Astrocyte of the cerebellum (primary cell): ENCODE data around the gene SALL3.
"Not testable (repeated sequence)": the region's sequence is repeated elsewhere in the genome, so short reads cannot be mapped to it uniquely, and the experiment has no call there.

Experiments
- DNase-seq: peaks from one replicate; pipeline ENCODE4 v3.0.0-alpha.2; 2011; ENCODE audit warnings: low read depth
- H3K4me3 ChIP-seq: 2 replicates; pipeline ENCODE4 v1.5.1; 2011; ENCODE audit warnings: mild to moderate bottlenecking, low read depth, low read length, moderate library complexity
- in situ Hi-C: cut with HindIII; loops from 2 replicates; pipeline ENCODE4 v1.10.0; 2017; ENCODE audit warnings: low sequenced_read_pairs
- TF ChIP-seq, protein P1 (sequence below): IDR thresholded peaks from 2 replicates; pipeline ENCODE4 v1.5.1; 2012; ENCODE audit warnings: low read length, low read depth, moderate library complexity, mild to moderate bottlenecking; ENCODE audit errors: missing control alignments

The SALL3 gene

GRCh38 chr18:78962098-78962497, 17.5 kb upstream of the SALL3 start:
- DNase-seq = no peak

DNA sequence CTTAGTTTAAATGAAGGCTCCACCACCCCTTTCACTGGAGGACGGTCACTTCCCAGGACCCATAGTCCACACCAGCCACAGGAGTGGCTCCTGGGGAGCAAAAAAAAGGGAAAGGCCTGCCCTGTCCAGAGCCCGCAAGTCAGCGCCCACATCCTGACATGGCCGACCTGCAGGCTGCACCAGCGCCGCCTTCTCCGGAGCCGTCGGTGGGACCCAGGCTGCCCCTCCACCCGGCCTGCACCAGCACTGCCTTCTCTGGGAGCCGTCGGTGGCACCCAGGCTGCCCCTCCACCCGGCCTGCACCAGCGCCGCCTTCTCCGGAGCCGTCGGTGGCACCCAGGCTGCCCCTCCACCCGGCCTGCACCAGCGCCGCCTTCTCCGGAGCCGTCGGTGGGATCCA, 14.9 kb upstream of the SALL3 start:
- in situ Hi-C loops, DNase-seq, H3K4me3 ChIP-seq: not testable (repeated sequence)

More at GRCh38 chr18:78962098-78962497, 17.5 kb upstream of the SALL3 start:
- TF ChIP-seq, protein P1, sequence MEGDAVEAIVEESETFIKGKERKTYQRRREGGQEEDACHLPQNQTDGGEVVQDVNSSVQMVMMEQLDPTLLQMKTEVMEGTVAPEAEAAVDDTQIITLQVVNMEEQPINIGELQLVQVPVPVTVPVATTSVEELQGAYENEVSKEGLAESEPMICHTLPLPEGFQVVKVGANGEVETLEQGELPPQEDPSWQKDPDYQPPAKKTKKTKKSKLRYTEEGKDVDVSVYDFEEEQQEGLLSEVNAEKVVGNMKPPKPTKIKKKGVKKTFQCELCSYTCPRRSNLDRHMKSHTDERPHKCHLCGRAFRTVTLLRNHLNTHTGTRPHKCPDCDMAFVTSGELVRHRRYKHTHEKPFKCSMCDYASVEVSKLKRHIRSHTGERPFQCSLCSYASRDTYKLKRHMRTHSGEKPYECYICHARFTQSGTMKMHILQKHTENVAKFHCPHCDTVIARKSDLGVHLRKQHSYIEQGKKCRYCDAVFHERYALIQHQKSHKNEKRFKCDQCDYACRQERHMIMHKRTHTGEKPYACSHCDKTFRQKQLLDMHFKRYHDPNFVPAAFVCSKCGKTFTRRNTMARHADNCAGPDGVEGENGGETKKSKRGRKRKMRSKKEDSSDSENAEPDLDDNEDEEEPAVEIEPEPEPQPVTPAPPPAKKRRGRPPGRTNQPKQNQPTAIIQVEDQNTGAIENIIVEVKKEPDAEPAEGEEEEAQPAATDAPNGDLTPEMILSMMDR = no peak
- in situ Hi-C loops = no loop called here
- no peak overlapping the region for H3K4me3 ChIP-seq

- H3K4me3 ChIP-seq = no peak overlapping the region
- in situ Hi-C loops = no loop called here
- TF ChIP-seq, protein P1 = no peak
- DNase-seq = no peak
Measured at GRCh38 chr18:78965260-78965659, 14.4 kb upstream of the SALL3 start.

DNA sequence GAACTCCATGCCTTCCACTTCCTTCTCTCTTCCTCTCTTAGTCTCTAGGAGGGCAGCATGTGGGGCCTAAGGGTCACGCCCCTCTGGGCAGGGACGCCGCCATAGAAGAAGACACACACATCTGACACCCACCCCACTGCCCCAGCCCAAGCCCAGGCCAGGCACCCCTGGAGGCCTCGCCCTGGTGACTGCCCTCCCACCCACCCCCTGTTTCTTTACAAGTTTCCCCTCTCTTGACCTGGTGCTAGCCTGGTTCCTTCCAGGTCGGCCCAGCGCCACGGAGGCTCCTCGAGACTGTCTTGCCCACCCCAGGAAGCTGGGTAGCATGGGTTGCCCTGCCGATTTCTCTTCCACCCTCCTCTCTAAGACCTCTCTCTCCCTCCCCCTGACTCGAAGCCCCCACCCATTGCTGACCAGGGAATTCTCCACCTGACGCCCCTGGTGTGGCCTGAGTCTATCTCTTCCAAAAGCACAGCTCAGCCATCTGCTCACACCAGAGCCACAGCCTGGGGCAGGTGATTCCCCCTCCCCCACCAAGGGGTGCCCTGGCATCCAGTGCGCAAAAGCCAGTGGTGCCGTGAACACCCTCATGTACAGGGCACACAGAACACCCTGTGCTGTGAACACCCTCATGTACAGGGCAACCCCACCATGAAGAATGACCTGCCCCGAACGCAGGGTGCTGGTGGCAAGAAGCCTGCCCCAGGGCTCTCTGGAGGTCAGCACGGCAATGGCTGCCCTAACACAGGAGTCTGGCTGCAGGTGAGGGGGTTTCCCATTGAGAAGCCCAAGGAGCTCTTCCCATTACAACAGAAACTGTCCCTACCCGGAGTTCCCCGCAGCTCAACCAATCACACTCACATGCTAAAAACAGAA, 13.5 kb upstream of the SALL3 start:
- TF ChIP-seq, protein P1 = no peak
- no peak for DNase-seq

GRCh38 chr18:78966793-78967106, 12.9 kb upstream of the SALL3 start:
- in situ Hi-C loops = no loop called here
- no peak overlapping the region for H3K4me3 ChIP-seq
- TF ChIP-seq, protein P1 = no peak
- DNase-seq = no peak

More for the DNA sequence above, 13.5 kb upstream of the SALL3 start:
- no peak overlapping the region for H3K4me3 ChIP-seq
- in situ Hi-C loops = no loop called here

- no peak overlapping the region for H3K4me3 ChIP-seq
- TF ChIP-seq, protein P1 = no peak
- in situ Hi-C loops = no loop called here
- no peak for DNase-seq
Measured at GRCh38 chr18:78967692-78968091, 11.9 kb upstream of the SALL3 start.

- in situ Hi-C loops = no loop called here
- no peak overlapping the region for H3K4me3 ChIP-seq
- DNase-seq = no peak
- TF ChIP-seq, protein P1 = no peak
Measured at GRCh38 chr18:78969574-78970315, 9.9 kb upstream of the SALL3 start.
